DMS53 treated with DMSO at 0.1 percent for 48 hours (cell line): ENCODE results near the gene NTMT1.

Experiments
- DNase-seq: peaks from one replicate; lab custom pipeline; 2025; ENCODE audit not compliant: unreplicated experiment; lab: John Stamatoyannopoulos, UW

NTMT1 gene

GRCh38 chr9:129675620-129676019, 49.7 kb downstream of the NTMT1 start:
- no peak for DNase-seq

GRCh38 chr9:129676287-129676686, 50.3 kb downstream of the NTMT1 start:
- DNase-seq, result no peak

GRCh38 chr9:129676975-129677374, 51.0 kb downstream of the NTMT1 start:
- DNase-seq, result no peak

- no peak for DNase-seq
These were observed 51.5 kb downstream of the NTMT1 start for GRCh38 chr9:129677456-129677855.

GRCh38 chr9:129678844-129679243, 52.9 kb downstream of the NTMT1 start:
- DNase-seq, result no peak

GRCh38 chr9:129679537-129679936, 53.6 kb downstream of the NTMT1 start:
- DNase-seq, result no peak

- DNase-seq, result no peak
These were observed 56.0 kb downstream of the NTMT1 start for GRCh38 chr9:129681924-129682323.

GRCh38 chr9:129682381-129682780, 56.4 kb downstream of the NTMT1 start:
- DNase-seq, result no peak

GRCh38 chr9:129685220-129685932, 59.4 kb downstream of the NTMT1 start:
- no peak for DNase-seq
